Measurements from ENCODE around the gene DNAH2. TPM values are rescaled to one million over a fixed set of nuclear protein-coding genes. Genes with fewer than 3 reads are reported as not detected.
A peak's percentile ranks its signal among the peaks of the same experiment; 100 is the strongest.

DNAH2 gene, protein sequence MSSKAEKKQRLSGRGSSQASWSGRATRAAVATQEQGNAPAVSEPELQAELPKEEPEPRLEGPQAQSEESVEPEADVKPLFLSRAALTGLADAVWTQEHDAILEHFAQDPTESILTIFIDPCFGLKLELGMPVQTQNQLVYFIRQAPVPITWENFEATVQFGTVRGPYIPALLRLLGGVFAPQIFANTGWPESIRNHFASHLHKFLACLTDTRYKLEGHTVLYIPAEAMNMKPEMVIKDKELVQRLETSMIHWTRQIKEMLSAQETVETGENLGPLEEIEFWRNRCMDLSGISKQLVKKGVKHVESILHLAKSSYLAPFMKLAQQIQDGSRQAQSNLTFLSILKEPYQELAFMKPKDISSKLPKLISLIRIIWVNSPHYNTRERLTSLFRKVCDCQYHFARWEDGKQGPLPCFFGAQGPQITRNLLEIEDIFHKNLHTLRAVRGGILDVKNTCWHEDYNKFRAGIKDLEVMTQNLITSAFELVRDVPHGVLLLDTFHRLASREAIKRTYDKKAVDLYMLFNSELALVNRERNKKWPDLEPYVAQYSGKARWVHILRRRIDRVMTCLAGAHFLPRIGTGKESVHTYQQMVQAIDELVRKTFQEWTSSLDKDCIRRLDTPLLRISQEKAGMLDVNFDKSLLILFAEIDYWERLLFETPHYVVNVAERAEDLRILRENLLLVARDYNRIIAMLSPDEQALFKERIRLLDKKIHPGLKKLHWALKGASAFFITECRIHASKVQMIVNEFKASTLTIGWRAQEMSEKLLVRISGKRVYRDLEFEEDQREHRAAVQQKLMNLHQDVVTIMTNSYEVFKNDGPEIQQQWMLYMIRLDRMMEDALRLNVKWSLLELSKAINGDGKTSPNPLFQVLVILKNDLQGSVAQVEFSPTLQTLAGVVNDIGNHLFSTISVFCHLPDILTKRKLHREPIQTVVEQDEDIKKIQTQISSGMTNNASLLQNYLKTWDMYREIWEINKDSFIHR (N-terminal part only)
- not detected in 2 replicates for total RNA-seq (2014; rRNA removed; shearing (Covaris generic); ENCODE audit: low replicate concordance)

DNA sequence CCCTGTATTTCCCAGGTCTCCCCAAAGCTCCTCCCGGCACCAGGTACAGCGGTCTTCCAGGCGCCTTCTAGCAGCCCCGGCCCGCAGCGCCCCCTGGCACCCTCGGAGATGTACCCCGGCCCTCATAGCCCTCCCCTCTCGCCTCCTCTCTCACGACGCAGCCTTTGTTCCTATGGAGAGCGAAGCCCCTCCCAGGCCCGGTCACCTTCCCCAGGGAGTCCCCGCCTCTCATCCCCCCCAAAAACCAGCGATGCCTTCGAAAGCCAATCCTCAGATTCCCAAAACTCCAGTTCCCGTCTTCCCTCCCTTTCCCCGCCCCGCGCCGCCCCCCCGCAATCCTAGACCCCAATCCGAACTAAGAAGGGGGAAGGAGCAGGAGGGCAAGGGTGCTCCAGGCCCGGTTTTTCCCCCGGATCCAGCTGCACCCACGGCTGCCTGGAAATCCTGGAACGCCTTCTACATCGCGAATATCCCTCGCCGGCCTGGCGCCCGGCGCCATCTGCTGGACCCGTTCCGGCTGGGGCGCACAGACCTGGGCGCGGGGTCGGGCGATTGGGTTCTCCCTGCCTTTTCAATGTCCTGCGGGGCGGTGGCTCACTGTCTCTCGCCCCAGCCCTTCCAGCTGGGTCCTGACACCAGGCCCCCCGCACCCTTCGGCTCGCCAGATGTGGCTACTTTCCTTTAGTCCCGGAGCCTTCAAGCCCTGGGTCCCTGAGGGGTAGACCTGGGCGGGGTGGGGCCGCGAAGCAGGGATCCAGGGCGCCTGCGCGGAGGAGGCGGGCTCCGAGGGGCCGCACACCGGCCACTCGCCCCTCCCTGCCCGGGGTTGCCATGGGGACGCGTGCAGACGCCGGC lies at the start of gene DNAH2:
DNAH2 (plus strand) TSS at position 844 of the 855 bp plus-strand sequence. CDS start 1,991 bp downstream, outside the sequence.
- peak; percentile 84 for DNase-seq
- no peaks in the 10 kb centered on the region for H3K9me3 ChIP-seq
- H3K36me3 ChIP-seq, result no peaks in the 10 kb centered on the region
- H3K27me3 ChIP-seq, result peaks cover 34% of the 10 kb centered on the region
- peak within 1 kb of the TSS; percentile 63 for H3K4me3 ChIP-seq

- no peaks in the 10 kb centered on the region for H3K27me3 ChIP-seq
- no peak overlapping the region for H3K4me3 ChIP-seq
- H3K9me3 ChIP-seq, result no peaks in the 10 kb centered on the region
- no peak for DNase-seq
- no peaks in the 10 kb centered on the region for H3K36me3 ChIP-seq
Observed at GRCh38 chr17:7668482-7668881, 49.1 kb upstream of the DNAH2 start.

GRCh38 chr17:7673239-7673638 lies 44.3 kb upstream of the DNAH2 start:
- Histone ChIP-seq H3K4me3 (no peak overlapping the region), H3K27me3 (no peaks in the 10 kb centered on the region), H3K36me3 (no peaks in the 10 kb centered on the region), H3K9me3 (no peaks in the 10 kb centered on the region)
- no peak for DNase-seq

- no peaks in the 10 kb centered on the region for H3K9me3 ChIP-seq
- no peaks in the 10 kb centered on the region for H3K27me3 ChIP-seq
- no peak for DNase-seq
- H3K4me3 ChIP-seq, result no peak overlapping the region
- H3K36me3 ChIP-seq, result peaks cover 4% of the 10 kb centered on the region
Observed at GRCh38 chr17:7674934-7675333, 42.6 kb upstream of the DNAH2 start.

GRCh38 chr17:7676533-7676932 lies 41.0 kb upstream of the DNAH2 start:
- DNase-seq, result no peak
- H3K36me3 ChIP-seq, result peaks cover 4% of the 10 kb centered on the region
- H3K9me3 ChIP-seq, result no peaks in the 10 kb centered on the region
- no peak overlapping the region for H3K4me3 ChIP-seq
- no peaks in the 10 kb centered on the region for H3K27me3 ChIP-seq

DNA sequence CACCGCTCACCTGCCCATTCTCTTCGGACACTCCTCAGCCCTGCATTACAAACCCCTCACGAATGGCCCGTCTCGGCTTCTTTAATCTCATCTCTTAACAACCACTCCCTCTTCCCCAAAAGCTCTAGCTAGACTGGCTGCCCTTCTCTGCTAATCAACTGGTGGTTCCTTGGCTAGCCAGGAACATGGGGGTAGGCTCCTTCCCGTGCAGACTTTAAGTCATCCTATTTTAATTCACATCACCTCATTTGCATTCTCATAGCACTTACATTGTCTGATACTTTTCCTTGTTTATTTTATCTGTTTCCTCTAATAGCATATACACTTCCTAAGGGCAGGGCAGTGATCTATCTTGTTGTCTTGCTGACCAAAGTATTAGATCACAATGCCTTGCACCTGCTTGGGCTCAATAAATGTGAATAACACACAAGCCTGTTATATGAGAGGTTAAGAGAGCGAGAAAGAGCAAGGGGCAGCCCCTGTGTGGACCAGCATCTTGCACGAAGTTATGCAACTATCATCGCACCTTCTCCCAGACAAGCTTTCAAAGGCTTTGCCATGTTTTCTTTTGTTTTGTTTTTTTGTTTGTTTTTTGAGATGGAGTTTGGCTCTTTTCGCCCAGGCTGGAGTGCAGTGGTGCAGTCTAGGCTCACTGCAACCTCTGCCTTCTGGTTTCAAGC lies 40.0 kb upstream of the DNAH2 start:
- Histone ChIP-seq H3K27me3 (no peaks in the 10 kb centered on the region), H3K4me3 (no peak overlapping the region), H3K36me3 (peaks cover 7% of the 10 kb centered on the region), H3K9me3 (no peaks in the 10 kb centered on the region)
- DNase-seq, result no peak

- H3K9me3 ChIP-seq, result no peaks in the 10 kb centered on the region
- no peaks in the 10 kb centered on the region for H3K27me3 ChIP-seq
- DNase-seq, result no peak
- H3K4me3 ChIP-seq, result peak overlapping the region; percentile 91
- peaks cover 35% of the 10 kb centered on the region for H3K36me3 ChIP-seq
Observed at GRCh38 chr17:7684851-7685532, 32.6 kb upstream of the DNAH2 start.

- Histone ChIP-seq H3K36me3 (peaks cover 35% of the 10 kb centered on the region), H3K9me3 (no peaks in the 10 kb centered on the region), H3K27me3 (no peaks in the 10 kb centered on the region), H3K4me3 (peak overlapping the region; percentile 91)
- DNase-seq, result peak; percentile 94
Observed at GRCh38 chr17:7685533-7686221, 31.9 kb upstream of the DNAH2 start.

DNA sequence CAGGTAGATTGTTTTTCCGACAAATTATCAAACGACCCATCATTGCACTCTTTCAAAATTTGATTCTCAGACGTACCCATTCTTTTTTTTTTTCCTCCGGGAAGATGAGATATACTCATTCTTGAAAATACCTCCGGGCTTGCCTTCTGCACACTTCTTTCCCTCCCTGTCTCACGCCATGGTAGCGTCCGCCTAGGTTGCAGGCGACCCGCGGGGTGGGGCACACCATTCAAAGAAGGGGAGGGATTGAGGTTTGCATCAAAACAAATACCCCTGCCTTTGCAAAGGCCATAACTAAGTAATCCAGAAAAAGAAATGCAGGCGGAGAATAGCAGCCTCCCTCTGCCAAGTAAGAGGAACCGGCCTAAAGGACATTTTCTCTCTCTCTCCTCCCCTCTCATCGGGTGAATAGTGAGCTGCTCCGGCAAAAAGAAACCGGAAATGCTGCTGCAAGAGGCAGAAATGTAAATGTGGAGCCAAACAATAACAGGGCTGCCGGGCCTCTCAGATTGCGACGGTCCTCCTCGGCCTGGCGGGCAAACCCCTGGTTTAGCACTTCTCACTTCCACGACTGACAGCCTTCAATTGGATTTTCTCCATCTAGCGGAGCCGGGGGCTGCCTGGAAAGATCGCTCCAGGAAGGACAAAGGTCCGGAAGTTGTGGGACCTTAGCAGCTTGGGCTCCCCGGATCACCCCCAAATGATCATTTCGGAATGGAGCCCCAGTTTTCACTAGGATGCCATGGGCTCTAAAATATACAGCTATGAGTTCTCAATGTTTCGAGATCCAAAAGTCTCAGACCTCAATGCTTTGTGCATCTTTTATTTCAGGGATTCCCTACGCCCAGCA lies 31.1 kb upstream of the DNAH2 start:
- H3K36me3 ChIP-seq, result peaks cover 35% of the 10 kb centered on the region
- no peaks in the 10 kb centered on the region for H3K27me3 ChIP-seq
- no peaks in the 10 kb centered on the region for H3K9me3 ChIP-seq
- DNase-seq, result peak; percentile 82
- H3K4me3 ChIP-seq, result peak overlapping the region; percentile 91

DNA sequence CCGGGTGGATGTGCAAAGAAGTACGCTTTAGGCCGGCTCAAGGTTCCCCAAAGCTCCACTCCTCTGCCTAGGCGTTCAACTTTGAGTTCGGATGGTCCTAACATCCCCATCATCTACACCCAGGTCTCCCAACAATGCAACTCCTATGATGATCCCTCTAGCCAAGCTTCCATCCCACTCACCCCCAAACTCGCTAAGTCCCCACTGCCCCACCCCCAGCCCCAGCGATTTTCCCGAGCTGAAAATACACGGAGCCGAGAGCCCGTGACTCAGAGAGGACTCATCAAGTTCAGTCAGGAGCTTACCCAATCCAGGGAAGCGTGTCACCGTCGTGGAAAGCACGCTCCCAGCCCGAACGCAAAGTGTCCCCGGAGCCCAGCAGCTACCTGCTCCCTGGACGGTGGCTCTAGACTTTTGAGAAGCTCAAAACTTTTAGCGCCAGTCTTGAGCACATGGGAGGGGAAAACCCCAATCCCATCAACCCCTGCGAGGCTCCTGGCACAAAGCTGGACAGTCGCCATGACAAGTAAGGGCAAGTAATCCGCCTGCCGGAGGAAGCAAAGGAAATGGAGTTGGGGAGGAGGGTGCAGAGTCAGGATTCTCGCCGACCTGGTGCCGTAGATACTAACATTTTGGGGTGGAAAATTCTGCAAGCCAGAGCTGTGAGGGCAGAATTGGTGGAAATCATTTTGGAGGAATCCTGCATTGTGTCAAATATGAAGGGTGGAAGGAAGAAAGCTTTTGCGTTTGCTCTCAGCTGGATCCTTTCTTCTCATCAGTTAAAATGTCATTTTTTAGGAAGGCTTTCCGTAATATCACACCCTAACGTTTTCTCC lies 30.3 kb upstream of the DNAH2 start, which contains the start of gene TP53:
TP53 (minus strand) TSS at position 419 of the 836 bp plus-strand sequence. CDS start 10,896 bp downstream, outside the sequence.
- peaks cover 34% of the 10 kb centered on the region for H3K36me3 ChIP-seq
- DNase-seq, result peak; percentile 89

DNA sequence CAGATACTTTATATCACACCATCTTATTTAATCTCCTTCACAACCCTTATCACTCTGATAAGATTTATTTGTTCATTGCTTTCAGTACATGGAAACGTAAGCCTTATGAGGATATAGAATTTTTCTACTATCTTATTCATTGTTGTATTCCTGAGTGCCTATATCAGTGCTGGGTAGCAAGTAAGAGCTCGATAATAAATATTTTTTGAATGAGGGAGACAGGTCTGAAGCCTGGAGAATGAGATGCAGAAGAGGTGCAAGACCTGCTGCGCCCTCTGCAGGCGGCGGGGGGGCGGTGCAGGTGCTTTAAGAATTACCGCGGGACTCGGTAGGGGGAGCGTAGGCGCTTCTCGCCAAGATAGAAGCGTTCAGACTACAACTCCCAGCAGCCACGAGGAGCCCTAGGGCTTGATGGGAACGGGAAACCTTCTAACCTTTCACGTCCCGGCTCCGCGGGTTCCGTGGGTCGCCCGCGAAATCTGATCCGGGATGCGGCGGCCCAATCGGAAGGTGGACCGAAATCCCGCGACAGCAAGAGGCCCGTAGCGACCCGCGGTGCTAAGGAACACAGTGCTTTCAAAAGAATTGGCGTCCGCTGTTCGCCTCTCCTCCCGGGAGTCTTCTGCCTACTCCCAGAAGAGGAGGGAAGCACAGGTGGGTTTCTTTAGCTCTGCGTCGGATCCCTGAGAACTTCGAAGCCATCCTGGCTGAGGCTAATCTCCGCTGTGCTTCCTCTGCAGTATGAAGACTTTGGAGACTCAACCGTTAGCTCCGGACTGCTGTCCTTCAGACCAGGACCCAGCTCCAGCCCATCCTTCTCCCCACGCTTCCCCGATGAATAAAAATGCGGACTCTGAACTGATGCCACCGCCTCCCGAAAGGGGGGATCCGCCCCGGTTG lies 29.4 kb upstream of the DNAH2 start, which contains the start of gene WRAP53:
WRAP53 (plus strand) TSS at position 570 of the 900 bp plus-strand sequence; CDS start at position 742, 172 bp downstream.
- no peaks in the 10 kb centered on the region for H3K27me3 ChIP-seq
- H3K4me3 ChIP-seq, result peak within 1 kb of the TSS; percentile 91
- peaks cover 29% of the 10 kb centered on the region for H3K36me3 ChIP-seq
- no peaks in the 10 kb centered on the region for H3K9me3 ChIP-seq
- peak; percentile 99 for DNase-seq

More for the DNA sequence above, 30.3 kb upstream of the DNAH2 start, which contains the start of gene TP53:
- peak within 1 kb of the TSS; percentile 91 for H3K4me3 ChIP-seq
- no peaks in the 10 kb centered on the region for H3K27me3 ChIP-seq
- H3K9me3 ChIP-seq, result no peaks in the 10 kb centered on the region

DNA sequence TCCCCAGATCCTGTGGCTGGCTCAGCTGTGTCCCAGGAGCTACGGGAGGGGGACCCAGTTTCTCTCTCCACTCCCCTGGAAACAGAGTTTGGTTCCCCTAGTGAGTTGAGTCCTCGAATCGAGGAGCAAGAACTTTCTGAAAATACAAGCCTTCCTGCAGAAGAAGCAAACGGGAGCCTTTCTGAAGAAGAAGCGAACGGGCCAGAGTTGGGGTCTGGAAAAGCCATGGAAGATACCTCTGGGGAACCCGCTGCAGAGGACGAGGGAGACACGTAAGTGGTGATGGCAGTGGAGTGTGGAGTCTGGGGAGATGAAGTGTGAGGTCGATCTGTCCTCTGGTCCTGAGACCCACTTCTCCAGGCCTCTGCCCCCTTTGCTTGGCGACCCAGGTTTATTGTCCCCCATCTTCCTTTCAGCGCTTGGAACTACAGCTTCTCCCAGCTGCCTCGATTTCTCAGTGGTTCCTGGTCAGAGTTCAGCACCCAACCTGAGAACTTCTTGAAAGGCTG lies 28.7 kb upstream of the DNAH2 start:
- H3K27me3 ChIP-seq, result no peaks in the 10 kb centered on the region
- H3K36me3 ChIP-seq, result peaks cover 28% of the 10 kb centered on the region
- DNase-seq, result no peak
- H3K4me3 ChIP-seq, result peak overlapping the region; percentile 91
- no peaks in the 10 kb centered on the region for H3K9me3 ChIP-seq
